Stimulated activated naive CD8-positive, alpha-beta T cell treated with anti-CD3 and anti-CD28 coated beads, Interleukin-15, Interleukin-2, amounts not matched to agents 100 ng/mL and 50 ng/mL, for 24 hours (primary cell): Measurements from ENCODE around the gene GAB2.
A peak's percentile ranks its signal among the peaks of the same experiment; 100 is the strongest.

Source experiments
- H3K27ac Mint-ChIP-seq: one replicate; pipeline ENCODE4 v1.8.0; 2021; ENCODE audit warnings: mild to moderate bottlenecking, mixed read lengths
- H3K27me3 Mint-ChIP-seq: one replicate; pipeline ENCODE4 v1.8.0; 2021; ENCODE audit warnings: mixed read lengths
- H3K36me3 Mint-ChIP-seq: one replicate; pipeline ENCODE4 v1.8.0; 2021; ENCODE audit warnings: low read depth, mixed read lengths
- H3K4me1 Mint-ChIP-seq: one replicate; pipeline ENCODE4 v1.8.0; 2021; ENCODE audit warnings: low read depth, mixed read lengths
- H3K4me3 Mint-ChIP-seq: one replicate; pipeline ENCODE4 v1.8.0; 2021; ENCODE audit warnings: mild to moderate bottlenecking, mixed read lengths
- H3K9me3 Mint-ChIP-seq: one replicate; pipeline ENCODE4 v1.8.0; 2021; ENCODE audit warnings: mixed read lengths

GAB2 gene

GRCh38 chr11:78354408-78355308 is 63.0 kb downstream of the GAB2 start:
- peaks cover 4% of the 10 kb centered on the region for H3K27me3 Mint-ChIP-seq

GRCh38 chr11:78351979-78352841 is 65.4 kb downstream of the GAB2 start:
- H3K4me3 Mint-ChIP-seq: no peak overlapping the region
- no peaks in the 10 kb centered on the region for H3K9me3 Mint-ChIP-seq
- no peaks in the 10 kb centered on the region for H3K36me3 Mint-ChIP-seq
- no peak overlapping the region for H3K27ac Mint-ChIP-seq
- peaks cover 30% of the 10 kb centered on the region for H3K4me1 Mint-ChIP-seq
- peaks cover 7% of the 10 kb centered on the region for H3K27me3 Mint-ChIP-seq

More at GRCh38 chr11:78354408-78355308, 63.0 kb downstream of the GAB2 start:
- Mint-ChIP-seq H3K36me3 (no peaks in the 10 kb centered on the region), H3K4me1 (peaks cover 13% of the 10 kb centered on the region), H3K27ac (no peak overlapping the region), H3K9me3 (no peaks in the 10 kb centered on the region), H3K4me3 (no peak overlapping the region)

- H3K4me1 Mint-ChIP-seq: peaks cover 30% of the 10 kb centered on the region
- H3K27ac Mint-ChIP-seq: no peak overlapping the region
- H3K4me3 Mint-ChIP-seq: no peak overlapping the region
- peaks cover 7% of the 10 kb centered on the region for H3K27me3 Mint-ChIP-seq
- no peaks in the 10 kb centered on the region for H3K36me3 Mint-ChIP-seq
- no peaks in the 10 kb centered on the region for H3K9me3 Mint-ChIP-seq
Observed at GRCh38 chr11:78351193-78351592, 66.4 kb downstream of the GAB2 start.

GRCh38 chr11:78350646-78351165 is 66.9 kb downstream of the GAB2 start:
- Mint-ChIP-seq H3K9me3 (no peaks in the 10 kb centered on the region), H3K27ac (peak overlapping the region; percentile 29), H3K36me3 (no peaks in the 10 kb centered on the region), H3K27me3 (peaks cover 7% of the 10 kb centered on the region), H3K4me1 (peaks cover 30% of the 10 kb centered on the region), H3K4me3 (peak overlapping the region; percentile 12)

GRCh38 chr11:78350091-78350645 is 67.5 kb downstream of the GAB2 start:
- peak overlapping the region; percentile 21 for H3K4me3 Mint-ChIP-seq
- H3K4me1 Mint-ChIP-seq: peaks cover 30% of the 10 kb centered on the region
- peak overlapping the region; percentile 80 for H3K27ac Mint-ChIP-seq

GRCh38 chr11:78349624-78350023 is 68.0 kb downstream of the GAB2 start:
- peak overlapping the region; percentile 21 for H3K4me3 Mint-ChIP-seq
- H3K27ac Mint-ChIP-seq: no peak overlapping the region

More at GRCh38 chr11:78350091-78350645, 67.5 kb downstream of the GAB2 start:
- H3K27me3 Mint-ChIP-seq: peaks cover 7% of the 10 kb centered on the region
- no peaks in the 10 kb centered on the region for H3K9me3 Mint-ChIP-seq
- H3K36me3 Mint-ChIP-seq: no peaks in the 10 kb centered on the region

GRCh38 chr11:78349114-78349513 is 68.5 kb downstream of the GAB2 start:
- H3K9me3 Mint-ChIP-seq: no peaks in the 10 kb centered on the region
- no peak overlapping the region for H3K4me3 Mint-ChIP-seq
- no peaks in the 10 kb centered on the region for H3K36me3 Mint-ChIP-seq
- peaks cover 7% of the 10 kb centered on the region for H3K27me3 Mint-ChIP-seq
- peaks cover 30% of the 10 kb centered on the region for H3K4me1 Mint-ChIP-seq
- peak overlapping the region; percentile 28 for H3K27ac Mint-ChIP-seq

More at GRCh38 chr11:78349624-78350023, 68.0 kb downstream of the GAB2 start:
- H3K9me3 Mint-ChIP-seq: no peaks in the 10 kb centered on the region
- no peaks in the 10 kb centered on the region for H3K36me3 Mint-ChIP-seq
- peaks cover 7% of the 10 kb centered on the region for H3K27me3 Mint-ChIP-seq
- H3K4me1 Mint-ChIP-seq: peaks cover 30% of the 10 kb centered on the region

GRCh38 chr11:78347956-78348355 is 69.7 kb downstream of the GAB2 start:
- H3K27me3 Mint-ChIP-seq: peaks cover 7% of the 10 kb centered on the region
- H3K27ac Mint-ChIP-seq: no peak overlapping the region
- no peak overlapping the region for H3K4me3 Mint-ChIP-seq
- H3K36me3 Mint-ChIP-seq: no peaks in the 10 kb centered on the region
- H3K9me3 Mint-ChIP-seq: no peaks in the 10 kb centered on the region
- H3K4me1 Mint-ChIP-seq: peaks cover 30% of the 10 kb centered on the region

GRCh38 chr11:78346799-78347198 is 70.8 kb downstream of the GAB2 start:
- H3K36me3 Mint-ChIP-seq: no peaks in the 10 kb centered on the region
- H3K27me3 Mint-ChIP-seq: peaks cover 7% of the 10 kb centered on the region
- H3K27ac Mint-ChIP-seq: no peak overlapping the region
- no peaks in the 10 kb centered on the region for H3K9me3 Mint-ChIP-seq
- peaks cover 30% of the 10 kb centered on the region for H3K4me1 Mint-ChIP-seq
- H3K4me3 Mint-ChIP-seq: no peak overlapping the region

GRCh38 chr11:78345450-78345849 is 72.2 kb downstream of the GAB2 start:
- H3K4me1 Mint-ChIP-seq: peaks cover 29% of the 10 kb centered on the region
- no peaks in the 10 kb centered on the region for H3K36me3 Mint-ChIP-seq

GRCh38 chr11:78344676-78345075 is 72.9 kb downstream of the GAB2 start:
- H3K27me3 Mint-ChIP-seq: peaks cover 3% of the 10 kb centered on the region
- no peaks in the 10 kb centered on the region for H3K9me3 Mint-ChIP-seq
- no peak overlapping the region for H3K4me3 Mint-ChIP-seq
- H3K27ac Mint-ChIP-seq: no peak overlapping the region
- H3K4me1 Mint-ChIP-seq: peaks cover 29% of the 10 kb centered on the region
- no peaks in the 10 kb centered on the region for H3K36me3 Mint-ChIP-seq

More at GRCh38 chr11:78345450-78345849, 72.2 kb downstream of the GAB2 start:
- Mint-ChIP-seq H3K27ac (no peak overlapping the region), H3K9me3 (no peaks in the 10 kb centered on the region), H3K27me3 (peaks cover 7% of the 10 kb centered on the region), H3K4me3 (no peak overlapping the region)

GRCh38 chr11:78344094-78344493 is 73.5 kb downstream of the GAB2 start:
- no peaks in the 10 kb centered on the region for H3K9me3 Mint-ChIP-seq
- no peak overlapping the region for H3K4me3 Mint-ChIP-seq
- peaks cover 3% of the 10 kb centered on the region for H3K27me3 Mint-ChIP-seq
- H3K27ac Mint-ChIP-seq: no peak overlapping the region
- H3K4me1 Mint-ChIP-seq: peaks cover 30% of the 10 kb centered on the region
- H3K36me3 Mint-ChIP-seq: no peaks in the 10 kb centered on the region

GRCh38 chr11:78343303-78343702 is 74.3 kb downstream of the GAB2 start:
- no peaks in the 10 kb centered on the region for H3K9me3 Mint-ChIP-seq
- H3K4me1 Mint-ChIP-seq: peaks cover 23% of the 10 kb centered on the region
- no peak overlapping the region for H3K27ac Mint-ChIP-seq
- H3K4me3 Mint-ChIP-seq: no peak overlapping the region
- H3K36me3 Mint-ChIP-seq: no peaks in the 10 kb centered on the region
- H3K27me3 Mint-ChIP-seq: no peaks in the 10 kb centered on the region

GRCh38 chr11:78341841-78342240 is 75.8 kb downstream of the GAB2 start:
- Mint-ChIP-seq H3K9me3 (no peaks in the 10 kb centered on the region), H3K27ac (no peak overlapping the region), H3K4me3 (no peak overlapping the region), H3K27me3 (no peaks in the 10 kb centered on the region), H3K36me3 (no peaks in the 10 kb centered on the region), H3K4me1 (peaks cover 18% of the 10 kb centered on the region)
